Glutamatergic neuron (in vitro differentiated cells): ENCODE measurements around the gene CLDND2. TPM values are rescaled to one million over a fixed set of nuclear protein-coding genes. Genes with fewer than 3 reads are reported as not detected.

Experiments used
- DNase-seq: peaks from one replicate; pipeline ENCODE4 v3.0.0; 2022
- H3K27ac Mint-ChIP-seq: one replicate; pipeline ENCODE4 v1.8.0; 2020; ENCODE audit warnings: mild to moderate bottlenecking, mixed read lengths, inconsistent platforms; ENCODE audit not compliant: unreplicated experiment
- H3K27me3 Mint-ChIP-seq: one replicate; pipeline ENCODE4 v1.8.0; 2020; ENCODE audit warnings: mild to moderate bottlenecking, moderate library complexity, mixed read lengths, inconsistent platforms; ENCODE audit not compliant: unreplicated experiment
- H3K36me3 Mint-ChIP-seq: one replicate; pipeline ENCODE4 v1.8.0; 2020; ENCODE audit warnings: mild to moderate bottlenecking, mixed read lengths, inconsistent platforms; ENCODE audit not compliant: unreplicated experiment
- H3K4me1 Mint-ChIP-seq: one replicate; pipeline ENCODE4 v1.8.0; 2020; ENCODE audit warnings: mild to moderate bottlenecking, low read depth, mixed read lengths, inconsistent platforms; ENCODE audit not compliant: unreplicated experiment
- H3K4me3 Mint-ChIP-seq: one replicate; pipeline ENCODE4 v1.8.0; 2020; ENCODE audit warnings: mild to moderate bottlenecking, mixed read lengths, inconsistent platforms; ENCODE audit not compliant: unreplicated experiment
- H3K9me3 Mint-ChIP-seq: one replicate; pipeline ENCODE4 v1.8.0; 2020; ENCODE audit warnings: mild to moderate bottlenecking, moderate library complexity, mixed read lengths, inconsistent platforms; ENCODE audit not compliant: unreplicated experiment
- CTCF ChIP-seq: fragments of 200-600 bp; sonication (generic); IDR thresholded peaks from one replicate; pipeline ENCODE4 v1.5.0; 2021; ENCODE audit not compliant: partially characterized antibody, unreplicated experiment
- total RNA-seq: library from RNA; stranded (reverse); fragmentation: NEBNext Ultra II Directional; extraction: Animal tissue kit (Norgen Biotek cat#: 25700); gene quantifications from one replicate; pipeline ENCODE4 v1.2.1, GENCODE V29; 2021; ENCODE audit not compliant: unreplicated experiment

CLDND2 gene
- total RNA-seq, 1 donor from 2014 or later, result not detected

- no peak for DNase-seq
- Mint-ChIP-seq H3K36me3 (no peaks in the 10 kb centered on the region), H3K27me3 (peaks cover 13% of the 10 kb centered on the region), H3K27ac (peak within 1 kb of the TSS; percentile 88), H3K4me3 (peak within 1 kb of the TSS; percentile 87), H3K9me3 (peaks cover 4% of the 10 kb centered on the region), H3K4me1 (peaks cover 3% of the 10 kb centered on the region)
- TF ChIP-seq CTCF, result no peak
Measured at GRCh38 chr19:51341976-51342580, 26.7 kb downstream of the CLDND2 start, which contains the start of gene VSIG10L. VSIG10L (minus strand) TSS chr19:51342139; CDS start chr19:51342124, 15 bp downstream.

DNA sequence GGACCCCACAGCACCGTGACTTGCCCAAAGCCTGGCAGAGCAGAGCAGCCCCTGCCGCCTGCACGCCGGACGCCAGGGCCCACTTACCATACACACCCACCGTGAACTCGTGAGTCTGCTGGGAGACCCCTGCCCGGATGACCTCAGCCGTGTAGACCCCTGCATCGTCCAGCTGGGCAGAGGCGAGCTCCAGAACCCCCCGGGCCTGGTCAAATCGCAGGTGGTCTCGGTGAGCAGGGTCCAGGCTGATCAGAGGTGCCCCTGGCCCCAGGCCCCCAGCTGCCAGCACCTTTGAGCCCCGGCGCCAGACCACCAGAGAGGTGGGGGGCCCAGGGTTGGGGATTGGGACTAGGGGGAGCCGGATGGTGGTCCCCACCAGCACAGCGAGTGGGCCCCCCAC is 27.7 kb downstream of the CLDND2 start:
- H3K27me3 Mint-ChIP-seq, result peaks cover 13% of the 10 kb centered on the region
- H3K4me1 Mint-ChIP-seq, result peaks cover 3% of the 10 kb centered on the region
- H3K27ac Mint-ChIP-seq, result peak overlapping the region; percentile 88
- no peak for DNase-seq
- no peaks in the 10 kb centered on the region for H3K36me3 Mint-ChIP-seq
- H3K9me3 Mint-ChIP-seq, result peaks cover 4% of the 10 kb centered on the region
- TF ChIP-seq CTCF, result no peak
- peak overlapping the region; percentile 87 for H3K4me3 Mint-ChIP-seq

DNA sequence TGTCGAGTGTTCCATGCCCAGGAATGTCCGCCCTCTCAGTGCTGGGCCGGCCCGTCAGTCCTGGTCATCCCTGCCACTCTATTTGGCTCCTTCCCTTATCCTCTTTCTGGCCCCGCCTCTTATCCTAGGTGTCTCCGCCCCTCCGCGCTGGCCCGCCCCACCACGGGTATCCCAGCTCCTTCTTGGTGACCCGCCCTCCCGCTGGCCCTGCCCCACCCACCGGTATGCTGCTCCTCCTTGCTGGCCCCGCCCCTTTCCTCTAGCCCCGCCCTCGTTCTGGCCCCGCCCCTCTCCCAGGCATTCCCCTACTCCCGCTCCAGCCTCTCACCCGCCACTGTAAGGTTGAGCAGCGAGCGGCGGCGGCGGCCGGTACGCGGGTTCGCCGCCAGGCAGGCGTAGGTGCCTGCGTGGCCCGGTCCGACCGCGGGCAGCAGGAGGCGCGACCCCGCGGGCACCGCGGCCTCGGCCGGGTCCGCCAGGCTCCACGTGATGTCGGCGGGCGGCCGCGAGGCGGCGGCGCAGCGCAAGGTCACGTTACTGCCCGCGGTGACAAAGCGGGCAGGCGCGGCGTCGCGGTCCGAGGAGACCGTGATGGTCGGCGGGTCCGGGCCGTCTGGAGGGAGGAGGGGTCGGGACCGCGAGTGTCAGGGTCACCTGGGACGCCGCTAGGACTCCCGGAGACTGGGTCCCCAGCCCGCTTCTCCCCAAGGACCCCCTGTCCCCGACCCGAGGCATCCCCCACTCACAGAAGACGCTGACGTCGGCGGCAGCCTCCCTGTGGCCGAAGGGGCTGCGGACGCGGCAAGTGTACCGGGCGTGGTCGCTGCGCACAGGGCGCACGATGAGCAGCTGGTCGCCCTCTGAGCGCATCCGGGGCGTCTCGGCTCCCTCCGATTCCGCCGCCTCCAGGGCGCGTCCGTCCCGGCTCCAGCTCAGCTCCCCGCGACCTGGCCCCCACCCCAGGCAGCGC is 28.8 kb downstream of the CLDND2 start:
- H3K9me3 Mint-ChIP-seq, result peaks cover 4% of the 10 kb centered on the region
- peak; percentile 99 for DNase-seq
- peaks cover 13% of the 10 kb centered on the region for H3K27me3 Mint-ChIP-seq
- H3K4me1 Mint-ChIP-seq, result peaks cover 3% of the 10 kb centered on the region
- H3K27ac Mint-ChIP-seq, result peak overlapping the region; percentile 85
- H3K4me3 Mint-ChIP-seq, result peak overlapping the region; percentile 99
- no peaks in the 10 kb centered on the region for H3K36me3 Mint-ChIP-seq
- TF ChIP-seq CTCF, result peak; percentile 37

DNA sequence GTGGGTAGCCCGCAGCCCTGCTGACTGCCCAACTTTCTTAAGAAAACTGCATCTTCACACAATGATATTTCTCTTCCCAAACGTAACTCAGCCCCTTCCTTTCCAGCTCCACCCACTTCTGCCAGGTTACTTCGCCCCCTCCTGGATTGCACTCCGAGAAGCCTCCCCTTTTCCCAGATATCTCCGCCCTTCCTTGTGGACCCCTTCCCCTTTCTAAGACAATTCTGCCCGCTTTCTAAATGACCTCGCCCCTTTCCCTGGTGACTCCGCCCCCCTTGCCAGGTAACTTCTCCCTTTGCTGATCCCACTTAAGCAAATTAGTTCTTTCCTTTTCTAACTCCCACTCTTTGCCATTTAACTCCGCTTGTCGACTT is 29.5 kb downstream of the CLDND2 start:
- peaks cover 4% of the 10 kb centered on the region for H3K9me3 Mint-ChIP-seq
- peak overlapping the region; percentile 99 for H3K4me3 Mint-ChIP-seq
- H3K36me3 Mint-ChIP-seq, result no peaks in the 10 kb centered on the region
- peak overlapping the region; percentile 85 for H3K27ac Mint-ChIP-seq
- H3K27me3 Mint-ChIP-seq, result peaks cover 11% of the 10 kb centered on the region
- no peak for TF ChIP-seq CTCF
- peaks cover 3% of the 10 kb centered on the region for H3K4me1 Mint-ChIP-seq
- DNase-seq, result no peak
